Left colon (tissue), 2 donors: ENCODE measurements around the gene ZBTB7C. TPM values are rescaled to one million over a fixed set of nuclear protein-coding genes. Genes with fewer than 3 reads are reported as not detected.

Experiments
- ATAC-seq: fragments of 200-7000 bp; cut with Tn5 transposase; one replicate; pipeline ENCODE4 v1.9.1; 2020; ENCODE audit warnings: mild to moderate bottlenecking, moderate library complexity
- DNase-seq, 2 donors: peaks; one replicate each; pipeline ENCODE4 v3.0.0-alpha.2; 2020
- intact Hi-C, 2 donors: fragments of 100-400 bp; cut with DNase I in 1 of 2; cut with micrococcal nuclease in 1 of 2; formaldehyde crosslinking; loops; one replicate each; pipeline versions ENCODE4 v1.11.2 to v1.14.0; 2022; cut with DNase I, micrococcal nuclease
- total RNA-seq, 2 donors: library from RNA; stranded (reverse); fragmentation: NEBNext Ultra II Directional; extraction: Animal tissue kit (Norgen Biotek cat#: 25700); gene quantifications; one replicate each; pipeline ENCODE4 v1.2.1, GENCODE V29; 2021
- donor health status: DM: no; HTN: no; CAD: no.
- donor health status: DM: yes; HTN: yes; CAD: no.

The ZBTB7C gene
- total RNA-seq, 2 donors from 2014 or later, result 52.1 to 53.4 TPM

DNA sequence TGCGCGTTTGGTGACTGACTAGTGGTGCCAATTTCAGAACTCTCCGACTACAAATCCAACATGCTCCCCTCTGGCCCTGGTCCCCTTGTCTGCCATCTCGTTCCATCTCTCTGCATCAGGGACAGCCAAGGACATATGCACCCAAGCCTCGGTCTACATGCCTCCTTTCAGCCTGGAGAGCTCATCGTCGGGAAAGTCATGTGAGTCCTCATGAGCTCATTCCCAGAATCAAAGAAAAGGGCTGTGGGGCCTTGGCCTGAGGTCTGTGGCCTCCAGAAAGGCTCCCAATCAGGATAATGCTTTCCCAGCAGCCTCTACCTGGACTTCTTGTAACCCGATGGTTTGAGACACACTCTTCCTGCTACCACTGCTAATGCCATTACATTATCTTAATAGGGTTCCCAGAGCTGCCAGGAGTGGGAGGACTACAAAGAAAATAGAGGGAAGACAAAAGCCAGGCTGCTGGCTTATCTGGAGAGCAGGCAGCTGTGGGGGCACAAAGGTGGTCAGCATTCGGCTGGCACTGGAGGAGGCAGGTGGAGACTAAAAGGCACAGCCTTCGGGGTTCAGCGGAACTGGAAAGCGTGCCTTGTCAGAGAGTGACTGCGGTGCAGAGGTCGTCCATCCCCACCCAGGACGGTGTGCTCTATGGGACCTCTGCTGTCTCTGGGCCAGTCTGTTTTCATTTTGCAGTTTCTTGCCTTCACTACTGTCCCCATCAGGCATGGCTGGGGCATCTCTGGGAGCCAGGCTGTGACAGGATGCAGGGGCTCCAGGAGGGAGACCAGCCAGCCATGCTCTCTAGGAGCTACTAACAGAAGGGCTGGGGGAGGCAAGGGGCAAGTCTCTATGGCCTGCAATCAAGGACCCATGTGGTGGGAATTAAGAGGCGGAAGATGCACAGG lies 374.3 kb downstream of the ZBTB7C start:
- ATAC-seq (no peak), DNase-seq (peak; percentile 2 to 11)
- intact Hi-C loops, result loop anchor here in 1 of 2 donors (5.0 kb wide), 1 partner anchor 412 kb away; no protein-coding TSS in a partner anchor

GRCh38 chr18:48033790-48034650 lies 375.2 kb downstream of the ZBTB7C start:
- intact Hi-C loops, result loop anchor here in 1 of 2 donors (5.0 kb wide), 1 partner anchor 413 kb away; no protein-coding TSS in a partner anchor
- DNase-seq (peak; percentile 1 to 13), ATAC-seq (no peak)

- ATAC-seq, result no peak
- intact Hi-C loops, result loop anchor here in 1 of 2 donors (5.0 kb wide), 1 partner anchor 414 kb away; no protein-coding TSS in a partner anchor
Observed at GRCh38 chr18:48032876-48033789, 376.1 kb downstream of the ZBTB7C start.

GRCh38 chr18:48031641-48032040 lies 377.5 kb downstream of the ZBTB7C start:
- ATAC-seq (peak; percentile 2), DNase-seq (peak; percentile 4 to 8)
- intact Hi-C loops, result loop anchor here in 1 of 2 donors (5.0 kb wide), 1 partner anchor 416 kb away; no protein-coding TSS in a partner anchor

More at GRCh38 chr18:48032876-48033789, 376.1 kb downstream of the ZBTB7C start:
- DNase-seq, result peak; percentile 2 to 17

GRCh38 chr18:48030616-48031480 lies 378.3 kb downstream of the ZBTB7C start:
- ATAC-seq (peak; percentile 89), DNase-seq (peak; percentile 48 to 64)
- intact Hi-C loops, result loop anchor here in 1 of 2 donors (5.0 kb wide), 1 partner anchor 416 kb away; no protein-coding TSS in a partner anchor

GRCh38 chr18:48029296-48029986 lies 379.7 kb downstream of the ZBTB7C start:
- ATAC-seq, result no peak
- DNase-seq, result peak; percentile 3 to 13
- intact Hi-C loops, result no loop called here

DNA sequence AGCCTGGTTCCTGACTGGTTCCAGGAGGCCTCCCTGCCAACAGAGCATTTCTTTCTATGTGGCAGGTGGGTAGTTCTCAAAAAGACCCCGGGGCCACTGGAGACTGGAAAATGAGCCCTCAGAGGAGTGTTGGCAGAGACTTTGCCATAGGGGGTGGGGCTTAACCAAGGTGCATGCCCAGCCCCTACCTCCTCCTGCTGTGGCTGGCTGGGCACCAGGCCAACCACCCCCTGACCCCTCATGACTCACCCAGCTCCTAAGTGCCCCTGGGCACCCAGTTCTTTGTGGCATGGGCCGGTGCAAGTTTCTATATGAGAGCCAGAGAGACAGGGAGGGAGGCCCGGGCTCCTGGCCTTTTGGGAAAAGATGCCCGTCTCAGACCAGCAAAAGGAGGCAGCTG lies 380.5 kb downstream of the ZBTB7C start:
- DNase-seq (peak in 1 of 2 donors; percentile 4), ATAC-seq (no peak)
- intact Hi-C loops, result no loop called here

- intact Hi-C loops, result no loop called here
- DNase-seq (peak in 1 of 2 donors; percentile 1), ATAC-seq (no peak)
Observed at GRCh38 chr18:48028081-48028480, 381.1 kb downstream of the ZBTB7C start.

DNA sequence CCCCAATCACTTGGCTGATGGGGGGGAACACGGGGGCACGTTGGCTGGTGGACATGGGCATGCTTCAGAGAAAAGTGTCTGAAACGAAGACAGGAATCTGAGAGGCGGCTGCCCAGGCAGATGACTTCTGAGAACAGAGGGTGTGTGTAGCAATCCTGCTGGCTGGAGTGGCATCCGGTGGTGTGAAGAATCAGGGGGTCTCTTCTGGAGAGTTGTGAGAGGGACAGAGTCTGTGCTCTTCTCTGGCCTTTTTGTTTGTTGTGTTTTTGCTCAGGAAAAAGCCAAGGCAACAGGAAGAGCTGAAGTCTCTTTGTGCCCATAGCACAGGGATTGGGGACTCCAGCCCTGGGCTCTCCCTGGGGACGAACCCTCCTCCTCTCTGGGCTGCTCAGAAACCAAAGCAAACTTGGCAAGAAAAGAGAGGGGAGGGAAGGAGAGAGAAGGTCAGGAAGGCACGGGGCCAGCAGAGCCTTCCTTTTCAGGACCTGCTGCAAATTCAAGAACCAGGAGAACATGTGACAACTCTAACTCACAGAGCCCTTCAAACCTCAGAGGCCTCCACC lies 381.7 kb downstream of the ZBTB7C start:
- ATAC-seq, result no peak
- DNase-seq, result peak; percentile 2 to 18
- intact Hi-C loops, result no loop called here

- intact Hi-C loops, result no loop called here
- ATAC-seq (no peak), DNase-seq (peak in 1 of 2 donors; percentile 4)
Observed at GRCh38 chr18:48026216-48026615, 383.0 kb downstream of the ZBTB7C start.

DNA sequence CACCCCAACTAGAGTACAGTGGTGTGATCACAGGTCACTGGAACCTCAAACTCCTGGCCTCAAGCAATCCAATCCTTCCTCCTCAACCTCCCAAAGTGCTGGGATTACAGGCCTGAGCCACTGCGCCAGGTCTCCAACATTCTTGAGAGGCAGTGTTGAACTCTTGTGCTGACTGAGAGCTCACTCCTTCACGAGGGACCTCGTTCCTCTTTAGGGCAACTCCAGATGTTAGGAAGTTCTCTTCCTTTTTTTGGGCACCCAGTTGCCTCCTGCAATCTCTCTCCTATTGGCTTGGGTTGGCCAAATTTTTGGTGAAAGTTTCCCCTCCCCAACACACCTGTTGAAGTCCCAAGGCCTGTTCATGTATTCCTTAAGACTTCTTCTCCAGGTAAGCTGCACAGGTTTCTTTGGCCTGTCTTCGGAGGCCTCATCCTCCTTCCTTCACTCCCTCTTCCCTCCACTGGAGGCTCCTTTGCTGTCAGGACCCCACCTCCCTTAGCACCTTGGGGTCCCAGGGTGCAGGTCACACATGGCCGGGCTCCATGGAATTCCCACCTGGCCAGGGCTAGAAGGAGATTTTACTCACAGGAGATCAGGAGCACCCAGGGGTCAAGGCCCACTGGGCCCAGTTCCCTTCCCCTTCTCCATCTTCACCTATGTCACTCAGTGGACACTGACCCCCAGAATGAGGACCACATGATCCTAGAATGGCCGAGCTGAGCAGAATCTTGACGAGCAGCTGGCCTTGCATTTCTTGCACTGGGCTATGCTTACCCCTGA lies 384.1 kb downstream of the ZBTB7C start:
- peak in 1 of 2 donors; percentile 19 for DNase-seq
- no peak for ATAC-seq
- intact Hi-C loops, result loop anchor here in 1 of 2 donors (5.0 kb wide), 1 partner anchor 253 kb away; no protein-coding TSS in a partner anchor

DNA sequence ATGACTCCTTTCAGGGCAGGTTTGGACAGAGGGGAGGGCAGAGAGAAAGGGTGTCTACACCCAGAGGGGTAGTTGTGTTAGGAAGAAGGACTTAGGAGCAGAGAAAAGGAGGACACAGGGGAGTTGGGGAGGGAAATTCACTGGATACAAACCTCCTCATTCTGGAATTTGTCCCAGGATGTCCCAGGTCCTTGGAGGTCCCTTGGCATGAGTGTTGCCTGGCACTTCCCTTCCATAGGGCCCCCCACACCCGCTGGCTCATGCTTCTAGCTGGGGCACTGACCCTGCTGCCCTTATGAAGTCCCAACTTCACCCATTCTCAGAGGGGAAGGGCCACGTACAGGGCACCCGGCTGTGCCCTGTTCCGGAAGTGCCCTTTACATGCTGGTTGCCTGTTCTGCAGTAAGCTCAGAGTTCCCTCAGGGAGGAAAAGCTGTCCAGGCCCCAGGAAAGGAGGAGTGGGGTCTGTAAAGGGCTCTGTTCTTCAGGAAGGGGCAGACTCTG lies 385.1 kb downstream of the ZBTB7C start:
- DNase-seq, result peak in 1 of 2 donors; percentile 15
- intact Hi-C loops, result loop anchor here in 1 of 2 donors (5.0 kb wide), 1 partner anchor 252 kb away; no protein-coding TSS in a partner anchor
- peak; percentile 19 for ATAC-seq

GRCh38 chr18:48023334-48024008 lies 385.7 kb downstream of the ZBTB7C start:
- peak in 1 of 2 donors; percentile 46 for DNase-seq
- intact Hi-C loops, result loop anchor here in 1 of 2 donors (5.0 kb wide), 1 partner anchor 251 kb away; no protein-coding TSS in a partner anchor
- ATAC-seq, result peak; percentile 69
